RPMI8226 (cell line): ENCODE results near the gene NAT9.

Source experiments
- DNase-seq: peaks from one replicate; pipeline ENCODE4 v3.0.0-alpha.2; 2015

NAT9 gene

DNA sequence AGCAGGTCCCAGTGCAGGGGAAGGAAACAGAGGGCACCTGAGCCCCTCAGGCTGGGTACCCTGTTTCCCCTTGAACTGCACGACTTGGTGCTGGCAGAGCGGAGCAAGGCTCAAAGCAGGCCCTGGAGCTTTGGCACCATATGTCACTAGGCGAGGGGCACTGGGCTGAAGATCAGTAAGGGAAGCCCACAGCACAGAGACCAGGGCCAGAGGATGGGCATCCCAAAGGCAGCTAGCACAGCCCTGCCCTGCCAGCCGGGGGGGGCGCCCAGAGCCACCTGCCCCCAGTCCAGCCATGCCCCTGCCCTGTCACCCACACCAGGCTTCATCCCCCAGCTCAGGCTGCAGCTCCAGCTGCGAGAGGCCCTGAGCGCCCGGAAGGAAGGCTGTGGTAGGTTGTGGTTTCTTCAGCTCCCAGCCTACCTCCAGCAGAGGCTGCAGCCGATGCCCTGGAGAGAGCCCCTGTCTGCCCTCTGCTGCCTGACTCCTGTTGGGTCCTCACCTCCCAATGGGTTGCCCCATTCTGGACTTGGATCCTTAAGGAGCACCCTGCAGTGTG, 16.8 kb downstream of the NAT9 start:
- peak; percentile 87 for DNase-seq

DNA sequence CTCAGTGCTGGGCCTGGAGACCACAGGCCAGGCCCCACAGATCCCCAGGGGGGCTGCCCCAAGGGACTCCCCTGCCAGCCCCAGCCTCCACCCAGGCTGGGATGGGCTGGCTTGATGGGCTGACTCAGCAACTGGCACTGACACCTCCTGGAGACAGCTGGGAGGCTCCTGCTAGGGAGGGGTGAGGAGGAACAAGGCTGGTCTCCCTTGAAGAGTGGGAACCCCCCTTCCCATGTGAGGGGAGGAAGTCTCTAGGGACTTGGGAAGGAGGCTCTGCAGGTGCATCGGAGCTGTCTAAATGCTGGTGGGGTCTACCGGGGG, 17.3 kb downstream of the NAT9 start:
- peak; percentile 66 for DNase-seq

DNA sequence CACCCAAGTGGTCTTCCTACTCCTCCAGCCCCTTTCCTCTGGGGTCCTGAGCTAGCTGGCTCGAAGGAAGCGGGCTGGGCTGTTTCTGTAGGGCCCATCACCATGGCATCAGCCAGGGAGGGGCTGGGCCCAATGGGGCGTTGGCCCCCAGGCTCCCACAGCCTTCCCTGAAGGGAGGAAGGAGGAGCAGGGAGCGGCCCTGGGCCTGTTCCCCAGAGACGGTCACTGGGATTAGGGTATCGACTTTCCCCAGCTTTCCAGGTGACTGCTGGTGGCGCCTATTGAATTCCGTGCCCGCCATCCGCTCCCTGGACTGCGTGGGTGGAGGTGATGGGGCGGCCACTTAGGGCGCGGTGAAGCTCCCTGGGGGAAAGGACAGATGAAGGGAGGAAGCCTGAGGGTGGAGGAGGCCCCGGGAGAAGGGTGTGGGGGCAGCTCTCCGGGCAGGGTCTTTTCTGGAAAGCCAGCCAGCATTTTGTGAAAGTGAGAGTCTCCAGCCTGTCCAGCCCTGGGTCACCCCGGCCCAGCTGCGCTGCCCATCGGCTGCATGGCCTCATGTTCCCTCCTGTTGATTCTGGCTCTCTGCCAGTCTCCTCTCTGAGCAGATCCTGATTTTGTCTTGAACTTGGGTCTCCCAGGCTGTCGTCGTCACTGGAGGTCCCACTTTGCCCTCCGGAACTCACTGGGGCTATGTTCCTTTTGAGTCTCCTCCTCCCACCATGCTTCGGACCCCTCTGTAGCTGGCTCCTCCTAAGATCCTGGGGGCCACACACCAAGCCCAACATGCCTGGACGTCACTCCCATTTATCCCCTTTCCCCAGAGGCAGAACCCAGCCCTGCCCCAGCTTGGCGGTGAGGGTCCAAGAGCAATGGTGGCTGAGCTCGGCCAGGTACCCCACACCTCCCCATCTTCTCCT, 18.0 kb downstream of the NAT9 start:
- DNase-seq = no peak

DNA sequence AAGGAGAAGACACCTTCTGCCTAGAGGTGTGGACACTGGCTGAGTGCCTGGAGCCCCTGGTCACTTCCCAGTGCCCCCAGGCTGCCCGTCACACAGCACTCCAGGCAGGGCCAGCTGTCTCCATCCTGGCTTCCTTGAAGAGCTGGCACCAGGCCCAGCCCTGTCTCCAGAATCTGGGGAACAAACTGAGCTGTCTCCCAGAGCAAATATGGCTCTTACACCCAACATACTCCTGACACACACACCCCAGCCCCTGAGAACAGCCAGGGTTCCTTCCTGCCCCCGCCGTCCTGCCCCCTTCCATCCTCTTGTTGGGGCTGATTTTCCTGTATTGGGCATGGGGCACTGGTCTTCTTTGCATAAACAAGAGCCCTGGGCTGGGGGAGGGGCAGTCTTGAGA, 18.6 kb downstream of the NAT9 start:
- DNase-seq = no peak

DNA sequence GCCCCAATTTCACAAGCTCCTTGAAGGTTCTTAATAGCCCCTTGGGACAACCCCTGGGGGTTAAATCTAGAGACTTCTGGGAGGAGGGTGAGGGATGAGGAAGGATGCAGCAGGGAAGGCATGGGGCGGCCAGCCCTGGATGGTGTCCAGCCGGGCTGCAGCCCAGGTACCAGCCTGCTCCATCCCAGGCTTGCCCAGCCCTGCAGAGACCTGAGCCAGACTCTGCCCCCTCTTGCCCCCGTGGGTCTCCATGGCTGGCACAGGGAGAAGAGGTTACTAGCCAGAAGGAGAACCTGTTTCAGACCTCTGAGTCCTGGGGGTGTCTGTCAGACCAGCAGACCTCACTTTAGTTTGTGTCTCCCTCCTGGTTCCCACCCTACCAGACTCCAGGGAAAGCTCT, 19.3 kb downstream of the NAT9 start:
- DNase-seq = no peak

DNA sequence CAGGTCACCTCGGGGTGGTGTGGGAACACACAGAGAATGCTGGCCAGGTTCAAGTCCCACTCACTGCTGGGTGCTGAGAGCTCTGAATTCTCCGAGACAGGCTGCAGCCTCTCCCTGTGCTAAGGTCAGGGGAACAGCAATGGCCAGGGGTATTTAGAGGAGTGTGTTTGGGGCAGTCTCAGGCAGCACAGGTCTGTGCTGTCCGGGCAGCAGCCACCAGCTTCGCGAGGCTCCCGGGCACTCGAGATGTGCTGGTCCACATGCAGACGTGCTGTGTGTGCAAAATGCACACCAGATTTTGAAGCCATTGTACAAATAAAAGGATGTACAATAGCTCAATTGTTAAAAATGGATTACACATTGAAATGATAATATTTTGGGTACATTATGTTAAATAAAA, 20.6 kb downstream of the NAT9 start:
- no peak for DNase-seq

DNA sequence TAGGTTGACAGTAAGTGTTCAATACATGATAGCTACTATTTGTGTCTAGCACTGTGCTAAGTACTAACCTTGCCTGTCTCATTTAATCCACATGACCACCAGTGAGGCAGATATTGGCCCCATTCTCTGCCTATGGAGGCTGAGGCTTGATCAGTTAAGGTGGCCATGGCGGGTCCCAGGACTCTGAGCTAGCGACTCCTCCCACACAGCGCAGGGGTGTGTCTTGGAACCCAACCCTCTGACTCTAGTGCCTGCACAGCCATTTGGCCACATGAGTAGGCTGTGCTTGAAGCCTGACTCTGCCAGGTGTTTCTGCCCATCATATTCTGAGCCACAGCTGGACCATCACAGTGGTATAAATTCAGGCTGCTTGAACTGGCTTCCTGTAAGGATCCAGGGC, 21.3 kb downstream of the NAT9 start:
- DNase-seq = no peak

DNA sequence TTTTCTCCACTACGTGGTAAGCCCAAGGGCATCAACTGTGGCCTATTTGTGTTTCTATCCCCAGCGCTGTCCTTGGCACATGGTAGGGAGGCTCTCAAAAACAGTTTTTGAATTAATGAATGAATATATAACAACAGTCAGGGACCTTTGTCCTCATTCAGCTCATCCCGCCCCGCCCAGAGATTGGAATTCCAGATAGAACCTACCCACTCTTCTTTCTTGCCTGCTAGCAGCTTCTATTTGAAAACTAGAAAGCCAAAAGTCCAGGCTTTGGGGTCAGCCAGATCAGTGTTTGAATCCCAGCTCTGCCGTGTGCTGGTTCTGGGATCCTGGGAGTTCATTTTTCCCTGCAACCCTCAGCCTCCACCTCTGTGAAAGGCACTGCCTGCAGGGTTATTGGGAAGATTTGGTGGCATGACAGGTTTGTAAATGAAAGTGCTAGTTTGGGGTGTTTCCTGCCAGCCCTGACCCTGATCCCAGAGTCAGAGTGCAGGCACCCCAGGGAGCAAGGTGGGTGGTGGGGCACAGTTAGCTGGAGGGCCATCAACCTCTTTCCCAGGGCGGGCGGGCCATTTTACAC, 23.2 kb downstream of the NAT9 start:
- no peak for DNase-seq

DNA sequence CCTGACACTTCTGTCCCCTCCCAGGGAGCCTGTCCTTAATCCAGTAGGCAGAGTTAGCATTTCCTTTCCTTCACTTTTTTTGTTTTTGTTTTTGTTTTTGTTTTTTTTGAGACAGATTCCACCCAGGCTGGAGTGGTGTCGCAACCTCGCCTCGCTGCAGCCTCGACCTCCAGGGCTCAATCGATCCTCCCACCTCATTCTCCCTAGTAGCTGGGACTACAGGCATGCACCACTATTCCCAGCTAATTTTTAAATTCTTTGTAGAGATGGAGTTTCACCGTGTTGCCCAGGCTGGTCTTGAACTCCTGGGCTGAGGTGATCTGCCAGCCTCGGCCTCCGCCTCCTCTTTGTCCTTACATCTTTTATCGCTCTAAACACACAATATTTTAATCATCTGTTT, 23.7 kb downstream of the NAT9 start:
- no peak for DNase-seq

DNA sequence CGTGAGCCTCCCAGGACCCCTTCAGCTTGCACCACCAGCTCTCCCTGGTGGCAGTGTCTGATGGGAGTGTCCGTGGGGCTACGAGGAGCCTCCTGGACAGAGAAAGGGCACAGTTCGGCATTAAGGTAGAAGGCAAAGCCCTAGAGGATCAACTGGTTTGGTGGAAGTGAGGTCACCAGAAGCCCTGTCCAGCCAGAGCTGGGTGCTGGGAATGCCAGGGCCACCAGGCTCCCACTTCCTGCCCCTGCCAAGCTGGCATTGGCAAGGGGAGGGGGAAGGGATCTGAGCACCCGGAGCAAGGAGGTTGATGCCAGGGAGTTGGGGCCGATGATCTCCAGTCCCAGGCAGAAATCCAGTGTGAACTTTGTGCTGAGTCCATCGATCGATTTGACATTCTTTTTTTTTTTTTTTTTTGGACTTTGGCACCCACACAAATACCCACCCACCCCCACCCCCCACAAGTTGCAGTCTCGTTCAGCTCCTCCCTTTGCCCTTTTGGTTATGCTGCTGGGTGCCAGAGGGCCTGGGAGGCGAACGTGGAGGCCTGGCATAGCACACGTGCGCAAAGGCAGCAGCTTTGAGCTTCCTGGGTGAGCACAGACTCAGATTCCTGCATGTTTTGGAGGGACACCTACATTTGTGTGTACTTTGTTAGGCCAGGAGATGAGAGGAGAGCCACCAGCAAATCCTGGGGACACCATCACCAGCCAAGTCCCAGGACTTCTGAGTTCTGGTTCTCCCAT, 25.6 kb downstream of the NAT9 start:
- DNase-seq = no peak

DNA sequence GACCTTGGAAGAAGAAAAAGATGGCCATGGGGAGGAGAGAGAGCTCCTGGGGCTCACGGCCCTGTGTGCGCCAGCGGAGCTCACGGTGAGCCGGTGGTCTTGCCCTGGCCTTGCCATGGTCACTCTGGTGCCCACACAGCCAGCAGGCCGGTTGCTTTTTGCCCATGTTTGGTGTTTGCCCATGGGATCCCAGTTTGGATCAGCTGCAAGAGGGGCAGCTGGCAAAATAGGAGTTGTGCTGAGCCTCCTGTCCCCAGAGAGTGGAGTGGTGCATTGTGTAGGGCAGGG, 26.2 kb downstream of the NAT9 start:
- DNase-seq = no peak

DNA sequence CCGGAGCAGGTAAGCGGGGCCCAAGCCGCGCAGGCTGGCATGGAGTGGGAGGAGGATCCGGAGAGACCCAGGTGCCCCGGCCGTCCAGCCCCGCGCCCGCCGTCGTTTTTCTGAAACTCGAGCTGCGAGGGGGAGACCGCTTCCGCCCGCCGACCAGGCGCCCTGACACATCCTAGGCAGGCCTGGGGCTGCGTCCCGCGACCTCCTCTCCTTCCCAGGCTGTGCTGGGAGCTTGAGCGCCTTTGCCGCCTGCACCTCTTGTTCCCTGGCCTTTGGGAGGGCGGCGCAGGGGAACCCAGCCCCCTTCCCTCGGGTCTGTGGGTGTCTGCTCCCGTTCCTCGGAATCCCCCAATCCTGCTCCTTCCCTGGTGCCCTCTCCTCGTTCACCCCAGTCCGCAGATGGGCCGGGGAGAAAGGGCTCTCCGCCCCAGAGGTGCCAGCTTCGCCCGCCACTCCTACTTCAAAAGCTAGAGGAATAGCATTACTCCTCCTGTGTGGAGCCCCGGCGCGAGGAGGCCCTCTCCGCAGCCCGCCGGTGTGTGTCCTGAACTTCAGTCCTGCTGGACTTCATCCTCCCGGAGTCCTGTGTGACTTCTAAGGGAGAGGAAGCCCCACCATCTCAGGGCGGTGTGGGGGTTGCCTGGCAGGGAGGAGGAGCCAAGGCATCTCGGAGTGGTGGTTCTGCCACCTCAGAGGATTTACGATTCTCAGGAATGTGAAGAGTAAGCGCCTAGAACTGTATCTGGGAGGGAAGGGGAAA, 26.7 kb downstream of the NAT9 start:
- peak; percentile 43 for DNase-seq

DNA sequence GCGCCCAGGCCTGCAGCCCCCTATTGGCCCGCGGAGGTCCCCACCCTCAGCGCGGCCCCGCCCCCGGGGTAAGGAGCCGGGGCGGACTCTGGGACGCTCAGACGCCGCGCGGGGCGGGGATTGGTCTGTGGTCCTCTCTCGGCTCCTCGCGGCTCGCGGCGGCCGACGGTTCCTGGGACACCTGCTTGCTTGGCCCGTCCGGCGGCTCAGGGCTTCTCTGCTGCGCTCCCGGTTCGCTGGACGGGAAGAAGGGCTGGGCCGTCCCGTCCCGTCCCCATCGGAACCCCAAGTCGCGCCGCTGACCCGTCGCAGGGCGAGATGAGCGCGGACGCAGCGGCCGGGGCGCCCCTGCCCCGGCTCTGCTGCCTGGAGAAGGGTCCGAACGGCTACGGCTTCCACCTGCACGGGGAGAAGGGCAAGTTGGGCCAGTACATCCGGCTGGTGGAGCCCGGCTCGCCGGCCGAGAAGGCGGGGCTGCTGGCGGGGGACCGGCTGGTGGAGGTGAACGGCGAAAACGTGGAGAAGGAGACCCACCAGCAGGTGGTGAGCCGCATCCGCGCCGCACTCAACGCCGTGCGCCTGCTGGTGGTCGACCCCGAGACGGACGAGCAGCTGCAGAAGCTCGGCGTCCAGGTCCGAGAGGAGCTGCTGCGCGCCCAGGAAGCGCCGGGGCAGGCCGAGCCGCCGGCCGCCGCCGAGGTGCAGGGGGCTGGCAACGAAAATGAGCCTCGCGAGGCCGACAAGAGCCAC, 27.4 kb downstream of the NAT9 start, which contains the start of gene NHERF1:
TSS of gene NHERF1 (plus strand) at position 100 of the 750 bp plus-strand sequence. CDS start at position 319, 219 bp downstream.
- peak; percentile 97 for DNase-seq

DNA sequence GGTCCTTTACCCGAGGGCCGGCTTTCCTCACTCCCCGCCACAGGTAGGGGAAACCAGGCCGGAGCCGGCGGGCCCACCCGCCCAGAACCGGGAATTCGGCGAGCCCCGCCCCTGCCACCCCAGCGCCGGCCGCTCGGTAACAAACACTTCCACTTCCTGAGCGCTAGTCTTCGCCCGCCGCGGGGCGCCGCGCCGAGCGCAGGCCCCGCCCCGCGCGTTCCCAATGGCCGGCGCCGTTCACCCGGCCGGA, 27.9 kb downstream of the NAT9 start:
- DNase-seq = no peak

DNA sequence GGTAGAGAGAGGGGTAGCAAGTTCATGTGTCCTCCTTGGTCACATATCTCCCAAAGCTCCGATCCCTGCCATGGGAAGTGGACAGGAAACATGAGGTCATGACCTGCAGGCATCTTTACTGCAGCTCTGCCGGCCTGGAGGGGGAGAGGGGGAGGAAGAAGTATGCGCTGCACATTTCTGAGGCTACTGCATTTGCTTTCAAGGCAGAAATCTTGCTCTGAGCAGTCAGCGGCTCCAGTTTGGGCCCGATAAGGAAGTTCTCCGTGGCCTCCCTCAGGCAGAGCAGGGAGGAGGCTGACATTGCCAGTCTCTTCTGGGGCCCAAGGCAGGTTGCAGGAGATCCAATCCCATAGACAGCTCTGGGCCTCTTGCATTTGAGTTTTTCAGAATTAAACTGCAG, 29.2 kb downstream of the NAT9 start:
- peak; percentile 58 for DNase-seq

DNA sequence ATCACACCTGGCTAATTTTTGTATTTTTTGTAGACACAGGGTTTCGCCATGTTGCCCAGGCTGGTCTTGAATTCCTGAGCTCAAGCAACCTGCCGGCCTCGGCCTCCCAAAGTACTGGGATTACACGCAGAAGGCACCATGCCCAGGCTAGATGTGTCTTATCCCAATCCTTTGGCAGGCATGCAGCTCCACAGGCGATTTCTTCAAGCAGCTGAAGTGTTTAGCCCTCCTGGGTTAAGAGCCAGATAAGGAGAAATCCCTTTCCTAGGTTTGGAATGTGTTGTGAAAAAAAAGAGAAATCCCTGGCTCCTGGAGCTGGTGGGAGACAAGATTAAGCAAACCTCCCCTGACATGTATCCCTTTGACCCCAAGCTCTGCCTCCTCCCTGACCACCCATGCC, 29.8 kb downstream of the NAT9 start:
- DNase-seq = no peak

DNA sequence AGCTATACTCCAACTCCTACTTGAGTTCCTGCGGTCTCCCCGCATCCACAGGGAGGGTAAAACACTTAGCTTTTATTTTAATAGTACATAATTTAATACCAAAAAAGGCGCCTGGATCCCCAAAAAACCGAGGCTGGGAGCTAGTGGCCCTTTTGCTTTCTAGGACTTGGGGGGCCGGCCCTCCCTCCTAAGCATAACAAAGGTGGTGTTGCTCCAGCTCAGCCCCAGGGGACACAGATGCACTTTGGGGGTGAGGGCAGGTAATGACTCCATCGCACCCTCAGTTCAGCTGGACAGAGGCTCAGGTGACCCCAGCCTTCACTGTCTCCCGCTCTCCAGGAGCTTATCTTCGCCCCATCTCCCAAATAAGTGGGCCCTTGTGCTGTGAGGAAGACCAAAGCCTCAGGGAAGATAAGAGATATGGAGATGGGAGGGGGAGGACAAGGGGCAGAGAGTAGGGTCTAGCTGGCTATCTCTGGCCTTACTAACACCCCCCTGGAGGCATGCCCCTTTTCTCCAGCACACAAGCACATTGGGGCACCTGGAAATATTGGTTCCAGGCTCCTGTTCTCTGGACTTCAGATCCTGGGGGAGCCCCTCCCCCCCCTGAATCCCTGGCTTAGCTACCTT, 30.5 kb downstream of the NAT9 start:
- DNase-seq = no peak

DNA sequence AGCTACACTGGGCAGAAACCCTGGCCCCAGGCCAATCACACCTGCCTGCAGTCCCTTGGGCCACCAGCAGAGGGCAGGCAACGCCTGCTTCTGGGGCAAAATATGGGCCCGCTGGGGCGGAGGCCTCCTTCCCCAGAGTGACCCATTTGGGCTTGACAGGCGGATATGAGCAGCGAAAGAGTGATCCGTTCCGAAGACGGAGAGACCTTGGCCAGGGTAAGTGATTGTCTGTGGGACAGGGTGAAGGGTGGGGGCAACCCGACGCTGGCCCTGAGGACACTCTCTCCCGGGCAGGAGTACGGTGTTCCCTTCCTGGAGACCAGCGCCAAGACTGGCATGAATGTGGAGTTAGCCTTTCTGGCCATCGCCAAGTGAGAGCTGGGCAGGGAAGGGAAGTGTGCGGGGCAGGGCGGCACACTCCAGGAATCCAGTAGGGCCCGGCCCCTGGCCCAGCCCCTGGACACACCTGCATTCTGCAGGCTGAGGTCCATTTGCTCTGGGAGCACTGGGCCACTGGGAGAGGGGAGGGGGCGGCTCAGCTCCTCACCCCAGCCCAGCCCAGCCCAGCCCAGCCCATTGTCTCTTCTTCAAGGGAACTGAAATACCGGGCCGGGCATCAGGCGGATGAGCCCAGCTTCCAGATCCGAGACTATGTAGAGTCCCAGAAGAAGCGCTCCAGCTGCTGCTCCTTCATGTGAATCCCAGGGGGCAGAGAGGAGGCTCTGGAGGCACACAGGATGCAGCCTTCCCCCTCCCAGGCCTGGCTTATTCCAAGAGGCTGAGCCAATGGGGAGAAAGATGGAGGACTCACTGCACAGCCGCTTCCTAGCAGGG, 31.2 kb downstream of the NAT9 start:
- DNase-seq = peak; percentile 76

DNA sequence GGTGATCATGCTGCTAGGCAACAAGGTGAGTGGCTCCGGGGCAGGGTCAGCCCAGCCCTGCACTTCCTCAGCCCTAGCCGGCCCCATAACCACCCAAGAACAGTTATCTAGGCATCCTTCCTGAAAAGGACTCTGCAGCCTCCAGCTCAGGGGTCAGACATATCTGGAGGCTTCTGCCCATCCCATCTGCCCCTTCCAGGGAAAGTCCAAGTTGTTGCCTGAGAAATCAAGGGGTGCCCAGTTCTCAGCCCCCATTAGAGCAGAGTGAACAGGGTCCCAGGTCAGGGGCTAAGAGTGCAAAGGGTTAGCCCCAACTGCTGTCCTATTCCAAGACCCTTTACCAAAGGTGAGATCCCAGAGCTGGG, 31.8 kb downstream of the NAT9 start:
- DNase-seq = peak; percentile 49

DNA sequence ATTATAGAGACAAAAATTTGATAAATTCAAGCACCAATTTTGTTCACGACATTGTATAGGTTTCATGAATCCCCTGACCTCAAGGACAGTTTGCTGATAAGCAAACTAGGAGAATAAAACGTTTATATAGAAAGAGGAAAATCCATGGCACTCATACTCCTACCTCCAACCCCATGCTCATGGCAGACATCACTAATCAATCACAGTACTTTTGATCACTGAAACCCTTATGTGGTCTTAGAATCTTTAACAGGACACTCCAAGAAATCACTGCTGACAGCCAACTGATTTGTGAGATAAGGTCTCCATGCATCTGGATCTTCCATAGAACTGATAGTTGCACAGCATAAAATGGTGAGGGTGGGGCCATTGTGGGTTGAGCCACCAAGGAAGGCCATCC, 32.4 kb downstream of the NAT9 start:
- DNase-seq = no peak

DNA sequence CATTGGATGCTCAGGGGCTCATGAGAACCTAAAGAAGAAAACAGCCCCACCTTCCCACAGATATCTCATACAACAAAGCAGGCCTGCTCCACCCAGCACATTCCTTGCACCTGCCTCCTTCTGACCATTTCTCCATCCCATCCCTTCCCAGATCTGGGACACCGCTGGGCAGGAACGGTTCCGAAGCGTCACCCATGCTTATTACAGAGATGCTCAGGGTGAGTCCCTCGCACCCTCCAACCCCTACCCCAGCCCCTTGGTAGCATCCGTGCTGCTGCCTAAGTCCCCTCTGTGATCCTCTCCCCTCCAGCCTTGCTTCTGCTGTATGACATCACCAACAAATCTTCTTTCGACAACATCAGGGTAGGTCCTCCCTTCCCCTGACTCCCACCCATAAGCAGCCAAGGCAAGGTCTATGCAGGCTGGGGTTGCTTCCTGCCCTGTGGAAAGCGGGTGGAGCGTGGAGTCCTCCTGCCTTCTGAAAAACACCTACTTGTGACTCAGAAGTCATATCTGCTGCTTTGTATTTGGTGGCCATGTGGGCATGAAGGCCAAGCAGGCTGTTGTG, 33.1 kb downstream of the NAT9 start:
- DNase-seq = no peak
